ENCODE data around the gene RRM2.
A peak's percentile ranks its signal among the peaks of the same experiment; 100 is the strongest.
"Not testable (repeated sequence)": the region's sequence is repeated elsewhere in the genome, so short reads cannot be mapped to it uniquely, and the experiment has no call there.

Gene RRM2

DNA sequence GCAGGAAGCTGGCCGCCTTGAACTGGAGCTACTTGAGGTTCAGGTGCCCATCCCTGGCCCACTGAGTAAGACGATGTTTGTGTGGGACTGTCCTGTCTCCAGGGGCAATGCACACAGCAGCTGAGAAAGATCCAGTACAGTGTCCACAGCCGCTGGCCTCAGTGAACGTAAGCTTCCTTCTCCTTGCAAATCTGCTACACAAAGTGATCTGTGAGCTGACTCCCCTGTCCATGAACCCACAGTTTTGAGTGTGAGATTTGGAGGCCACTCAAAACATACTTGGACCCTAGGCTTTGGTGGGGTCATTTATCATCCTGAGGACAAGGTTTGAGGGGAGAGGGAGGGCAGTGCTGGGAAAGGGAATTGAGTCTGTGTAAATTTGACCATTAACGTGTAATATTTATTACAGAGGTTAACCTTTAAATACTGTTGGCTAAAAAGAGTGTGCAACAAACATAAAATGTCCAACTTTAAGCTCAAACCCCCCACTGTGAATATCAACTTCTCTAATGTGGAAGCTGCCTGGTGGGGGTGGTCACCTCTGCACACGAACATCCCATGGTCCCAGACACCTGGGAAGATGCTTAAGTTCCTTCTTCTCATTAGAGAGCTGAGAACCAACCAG is 37.4 kb upstream of the RRM2 start:
- Mint-ChIP-seq H3K4me3 (no peak overlapping the region), H3K27me3 (peaks cover 91% of the 10 kb centered on the region)

DNA sequence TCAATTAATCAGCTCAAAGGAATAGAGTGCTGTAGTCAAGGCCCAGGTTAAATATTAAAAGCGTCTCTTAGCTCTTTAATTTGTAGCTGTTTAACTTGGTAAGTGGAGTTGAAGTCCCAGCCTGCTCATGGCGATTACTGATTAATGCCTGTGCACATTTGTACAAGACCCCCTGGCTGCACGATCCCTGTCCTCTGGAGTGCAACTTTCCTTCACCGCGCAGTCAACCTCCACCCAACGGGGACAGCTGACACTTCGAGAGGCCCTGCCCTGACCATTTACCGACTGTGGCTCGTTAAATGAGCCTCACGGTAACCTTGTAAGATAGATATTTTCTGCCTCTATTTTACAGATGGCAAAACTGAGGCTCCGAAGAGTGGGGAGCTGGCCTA is 36.9 kb upstream of the RRM2 start:
- no peak for ATAC-seq
- Mint-ChIP-seq H3K27me3 (peaks cover 96% of the 10 kb centered on the region), H3K4me1 (peaks cover 26% of the 10 kb centered on the region), H3K4me3 (no peak overlapping the region), H3K9me3 (no peaks in the 10 kb centered on the region), H3K27ac (no peak overlapping the region)
- DNase-seq = no peak

More for the DNA sequence above, 37.4 kb upstream of the RRM2 start:
- DNase-seq (no peak), ATAC-seq (no peak)
- H3K4me1 Mint-ChIP-seq = peaks cover 26% of the 10 kb centered on the region
- no peak overlapping the region for H3K27ac Mint-ChIP-seq
- H3K9me3 Mint-ChIP-seq = no peaks in the 10 kb centered on the region

DNA sequence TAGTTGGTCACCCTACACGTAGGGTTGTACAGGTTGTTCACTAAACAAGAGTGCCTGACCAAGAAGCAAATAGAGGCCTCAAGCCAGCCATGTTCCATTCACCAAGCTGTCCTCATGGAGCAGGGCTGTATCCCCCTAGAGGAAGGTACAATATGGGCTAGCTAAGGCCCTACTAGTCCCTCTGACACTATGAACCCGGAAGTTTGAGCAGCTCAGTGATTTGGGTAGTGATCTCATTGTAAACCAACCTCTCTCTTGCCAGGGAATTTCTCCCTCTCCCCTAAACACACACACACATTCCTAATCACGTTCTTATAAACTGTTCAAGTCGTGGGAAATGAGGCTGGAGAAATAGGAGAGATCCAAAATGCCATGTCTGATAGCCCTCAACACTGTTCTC is 35.6 kb upstream of the RRM2 start:
- no peak for ATAC-seq
- no peak for DNase-seq
- H3K27me3 Mint-ChIP-seq = peaks cover 98% of the 10 kb centered on the region
- H3K27ac Mint-ChIP-seq = no peak overlapping the region
- peaks cover 23% of the 10 kb centered on the region for H3K4me1 Mint-ChIP-seq
- H3K4me3 Mint-ChIP-seq = no peak overlapping the region
- no peaks in the 10 kb centered on the region for H3K9me3 Mint-ChIP-seq

DNA sequence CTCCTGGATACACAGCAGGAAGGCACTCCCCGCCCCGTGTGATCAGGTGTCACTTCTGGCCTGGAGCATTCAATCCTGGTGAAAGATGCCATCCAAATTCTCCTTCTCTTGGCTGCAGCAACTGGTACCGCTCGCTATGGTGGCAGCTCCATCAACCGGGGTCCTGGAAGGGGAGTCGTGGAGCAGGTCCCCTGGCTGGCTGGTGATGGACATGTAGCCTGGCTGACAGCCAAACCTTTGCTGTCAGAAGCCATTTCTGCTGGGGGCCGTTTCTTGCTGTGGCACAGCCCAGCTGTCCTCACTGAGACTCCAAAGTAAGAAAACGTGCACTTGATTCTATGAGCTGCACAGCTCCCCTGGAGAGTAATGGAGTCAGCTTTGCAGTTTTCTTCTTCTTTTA is 35.2 kb upstream of the RRM2 start:
- DNase-seq (no peak), ATAC-seq (no peak)
- no peaks in the 10 kb centered on the region for H3K9me3 Mint-ChIP-seq
- peaks cover 22% of the 10 kb centered on the region for H3K4me1 Mint-ChIP-seq
- H3K27me3 Mint-ChIP-seq = peaks cover 98% of the 10 kb centered on the region
- H3K4me3 Mint-ChIP-seq = no peak overlapping the region
- no peak overlapping the region for H3K27ac Mint-ChIP-seq

DNA sequence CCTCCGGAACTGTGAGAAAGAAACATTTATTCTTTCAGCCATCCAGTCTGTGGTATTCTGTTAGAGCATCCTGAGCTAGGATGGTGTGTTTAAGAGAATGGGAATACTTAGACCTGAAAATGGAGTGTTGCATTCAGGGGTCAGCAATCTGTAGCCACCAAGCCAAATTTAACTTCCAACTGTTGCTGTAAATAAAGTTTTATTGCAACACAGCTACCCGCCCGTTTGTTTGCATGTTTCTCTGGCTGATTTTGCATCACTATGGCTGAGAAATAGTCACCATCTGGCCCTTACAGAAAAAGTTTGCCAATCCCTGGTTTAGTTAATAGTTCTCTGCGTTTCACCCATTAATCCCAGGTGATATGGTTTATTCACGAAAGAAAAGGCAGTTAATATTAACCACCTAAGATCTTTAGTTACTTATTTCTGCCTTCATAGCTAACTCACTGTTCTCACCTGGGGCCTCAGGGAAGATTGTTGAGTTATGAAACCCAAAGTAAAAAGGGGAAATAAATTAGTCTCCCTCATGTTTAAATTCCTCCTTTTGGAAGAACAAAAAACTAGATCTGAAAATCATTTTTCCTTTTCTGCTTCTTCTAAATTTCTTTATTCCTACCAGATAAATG is 32.9 kb upstream of the RRM2 start:
- H3K9me3 Mint-ChIP-seq = no peaks in the 10 kb centered on the region
- no peak overlapping the region for H3K27ac Mint-ChIP-seq
- H3K4me1 Mint-ChIP-seq = peaks cover 13% of the 10 kb centered on the region
- DNase-seq (no peak), ATAC-seq (no peak)
- H3K27me3 Mint-ChIP-seq = peaks cover 98% of the 10 kb centered on the region
- no peak overlapping the region for H3K4me3 Mint-ChIP-seq

DNA sequence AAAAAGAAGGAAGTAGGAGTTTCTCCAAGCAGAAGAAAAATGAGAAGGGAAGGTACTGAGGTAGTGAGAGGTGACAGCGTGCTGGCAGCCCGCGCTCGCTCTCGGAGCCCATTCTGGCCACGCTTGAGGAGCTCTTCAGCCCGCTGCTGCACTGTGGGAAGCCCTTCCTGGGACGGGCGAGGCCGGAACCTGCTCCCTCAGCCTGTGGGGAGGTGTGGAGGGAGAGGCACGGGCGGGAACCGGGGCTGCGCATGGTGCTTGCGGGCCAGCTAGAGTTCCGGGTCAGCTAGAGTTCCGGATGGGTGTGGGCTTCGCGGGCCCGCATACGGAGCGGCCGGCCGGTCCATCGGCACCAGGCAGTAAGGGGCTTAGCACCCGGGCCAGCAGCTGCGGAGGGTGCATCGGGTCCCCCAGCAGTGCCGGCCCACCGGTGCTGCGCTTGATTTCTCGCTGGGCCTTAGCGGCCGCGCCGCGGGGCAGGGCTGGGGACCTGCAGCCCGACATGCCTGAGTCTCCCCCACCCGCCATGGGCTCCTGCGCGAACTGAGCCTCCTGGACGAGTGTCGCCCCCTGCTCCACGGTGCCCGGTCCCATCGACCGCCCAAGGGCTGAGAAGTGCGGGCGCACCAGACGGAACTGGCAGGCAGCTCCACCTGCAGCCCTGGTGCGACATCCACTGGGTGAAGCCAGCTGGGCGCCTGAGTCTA is 31.2 kb upstream of the RRM2 start:
- ATAC-seq = peak; percentile 63
- H3K4me1 Mint-ChIP-seq = peaks cover 13% of the 10 kb centered on the region
- H3K27ac Mint-ChIP-seq = no peak overlapping the region
- H3K4me3 Mint-ChIP-seq = peak overlapping the region; percentile 55 to 85
- H3K27me3 Mint-ChIP-seq = peaks cover 98% of the 10 kb centered on the region
- peak; percentile 24 to 37 for DNase-seq
- no peaks in the 10 kb centered on the region for H3K9me3 Mint-ChIP-seq

DNA sequence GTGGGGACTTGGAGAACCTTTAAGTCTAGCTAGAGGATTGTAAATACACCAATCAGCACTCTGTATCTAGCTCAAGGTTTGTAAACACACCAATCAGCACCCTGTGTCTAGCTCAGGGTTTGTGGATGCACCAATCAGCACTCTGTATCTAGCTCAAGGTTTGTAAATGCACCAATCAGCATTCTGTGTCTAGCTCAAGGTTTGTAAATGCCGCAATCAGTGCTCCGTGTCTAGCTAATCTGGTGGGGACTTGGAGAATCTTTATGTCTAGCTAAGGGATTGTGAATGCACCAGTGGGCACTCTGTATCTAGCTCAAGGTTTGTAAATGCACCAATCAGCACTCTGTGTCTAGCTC is 30.7 kb upstream of the RRM2 start:
- Mint-ChIP-seq H3K4me3 (peak overlapping the region; percentile 32 to 52), H3K27me3 (peaks cover 98% of the 10 kb centered on the region), H3K4me1 (peaks cover 13% of the 10 kb centered on the region)
- H3K27ac Mint-ChIP-seq, H3K9me3 Mint-ChIP-seq, DNase-seq, ATAC-seq: not testable (repeated sequence)

DNA sequence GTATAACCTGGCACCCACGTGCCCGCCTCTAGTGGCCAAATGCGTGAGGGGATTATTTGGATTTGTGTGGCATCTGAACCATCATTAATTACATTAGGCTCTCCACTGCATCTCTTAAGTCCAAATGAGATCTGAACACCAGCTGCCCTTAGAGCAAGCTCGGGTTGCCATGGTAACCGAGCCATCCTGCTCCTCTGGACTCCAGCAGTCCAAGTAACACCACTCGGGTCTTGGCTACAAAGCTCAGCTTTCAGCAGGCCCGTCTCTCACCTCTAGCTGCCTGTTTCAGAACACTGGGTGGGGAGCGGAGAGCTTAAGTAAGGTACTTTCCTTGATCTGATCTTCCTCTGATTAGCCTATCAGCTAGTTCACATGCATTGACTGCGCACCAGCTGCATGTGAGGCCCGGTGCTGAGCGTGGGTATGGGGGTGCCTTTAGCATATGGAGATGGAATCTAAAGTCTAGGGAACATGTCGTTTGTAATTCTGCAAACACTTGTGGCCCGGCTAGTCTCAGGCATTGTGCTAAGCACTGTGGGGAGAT is 28.2 kb upstream of the RRM2 start:
- Mint-ChIP-seq H3K27ac (no peak overlapping the region), H3K4me1 (peaks cover 19% of the 10 kb centered on the region), H3K4me3 (no peak overlapping the region), H3K27me3 (peaks cover 91% of the 10 kb centered on the region), H3K9me3 (no peaks in the 10 kb centered on the region)
- ATAC-seq (no peak), DNase-seq (no peak)

DNA sequence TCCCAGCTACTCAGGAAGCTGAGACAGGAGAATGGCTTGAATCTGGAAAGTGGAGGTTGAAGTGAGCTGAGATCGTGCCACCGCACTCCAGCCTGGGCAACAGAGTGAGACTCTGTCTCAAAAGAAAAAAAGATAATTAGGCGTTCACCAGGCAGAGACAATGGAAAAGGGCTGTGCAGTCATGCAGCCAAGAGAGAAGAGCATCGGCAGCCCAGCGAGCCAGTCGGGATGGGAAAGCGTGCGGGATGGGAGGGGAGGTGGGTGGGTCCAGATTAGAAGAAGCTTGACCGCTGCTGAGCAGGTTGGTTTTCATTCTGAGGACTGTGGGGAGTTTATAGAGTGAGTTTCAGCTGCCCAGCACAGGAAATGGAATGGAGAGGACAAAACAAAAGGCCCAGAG is 27.4 kb upstream of the RRM2 start:
- H3K4me3 Mint-ChIP-seq = no peak overlapping the region
- DNase-seq = no peak
- H3K4me1 Mint-ChIP-seq = peaks cover 19% of the 10 kb centered on the region
- H3K27ac Mint-ChIP-seq = no peak overlapping the region
- H3K9me3 Mint-ChIP-seq = no peaks in the 10 kb centered on the region
- ATAC-seq = no peak
- H3K27me3 Mint-ChIP-seq = peaks cover 82% of the 10 kb centered on the region

DNA sequence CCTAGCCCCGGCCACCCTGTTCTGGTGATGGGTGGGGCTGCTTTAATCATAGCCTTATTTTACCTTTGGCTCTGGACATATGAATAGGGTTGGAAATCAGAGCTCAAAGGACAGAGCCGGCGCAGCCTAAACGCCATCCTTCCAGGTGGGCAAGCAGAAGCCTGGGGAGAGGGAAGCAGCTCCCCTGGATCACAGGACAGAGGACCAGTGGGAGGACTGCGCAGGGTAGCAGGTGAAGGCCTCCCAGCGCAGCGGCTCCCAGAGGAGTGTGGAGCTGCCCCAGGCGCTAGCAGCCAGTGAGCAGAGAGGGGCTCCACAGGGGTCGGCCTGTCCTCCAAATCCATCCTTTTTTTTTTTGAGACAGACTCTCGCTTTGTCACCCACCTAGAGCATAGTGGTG is 25.9 kb upstream of the RRM2 start:
- no peak overlapping the region for H3K27ac Mint-ChIP-seq
- no peak overlapping the region for H3K4me3 Mint-ChIP-seq
- H3K9me3 Mint-ChIP-seq = no peaks in the 10 kb centered on the region
- peaks cover 76% of the 10 kb centered on the region for H3K27me3 Mint-ChIP-seq
- peaks cover 12% of the 10 kb centered on the region for H3K4me1 Mint-ChIP-seq
- no peak for ATAC-seq
- no peak for DNase-seq

DNA sequence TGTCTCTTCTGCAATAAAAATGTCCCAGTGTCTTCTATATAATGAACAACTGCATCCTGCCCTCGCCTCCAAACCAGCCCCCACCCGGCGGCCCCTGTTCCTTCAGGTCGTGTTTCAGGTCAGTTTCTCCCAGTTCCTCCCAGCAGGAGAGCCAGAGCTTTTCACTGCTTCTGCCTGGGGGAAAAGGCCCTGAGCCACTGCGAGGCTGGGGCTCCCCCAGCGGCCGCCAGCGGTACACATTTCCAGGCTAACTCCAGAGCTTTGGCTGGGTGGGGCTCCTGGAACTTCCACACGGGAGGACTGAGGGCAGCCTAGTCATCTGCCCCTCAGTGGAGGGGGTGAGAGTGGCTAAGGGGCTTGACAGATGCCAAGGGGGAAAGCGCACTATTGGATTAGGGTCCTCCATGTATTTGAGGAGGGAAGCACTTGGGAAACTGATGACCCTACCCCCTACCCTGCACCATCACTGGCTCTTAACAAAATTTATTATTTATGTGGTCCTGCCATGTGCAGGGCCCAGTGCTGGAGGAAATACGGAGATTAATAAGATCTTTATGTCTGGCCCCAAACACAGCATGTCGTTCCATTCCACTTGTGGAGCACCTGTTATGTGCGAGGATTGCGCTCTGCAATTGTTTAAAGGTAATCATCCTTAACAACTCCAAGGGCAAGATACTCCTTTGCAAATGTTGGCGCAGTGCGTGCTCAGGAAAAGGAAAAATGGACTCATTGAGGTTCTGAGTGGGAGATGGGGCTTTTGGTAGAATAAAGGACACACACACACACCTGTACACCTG is 25.0 kb upstream of the RRM2 start:
- peak; percentile 70 for ATAC-seq
- H3K27ac Mint-ChIP-seq = no peak overlapping the region
- no peak for DNase-seq
- H3K9me3 Mint-ChIP-seq = no peaks in the 10 kb centered on the region
- peaks cover 71% of the 10 kb centered on the region for H3K27me3 Mint-ChIP-seq
- H3K4me1 Mint-ChIP-seq = peaks cover 9% of the 10 kb centered on the region
- H3K4me3 Mint-ChIP-seq = no peak overlapping the region

DNA sequence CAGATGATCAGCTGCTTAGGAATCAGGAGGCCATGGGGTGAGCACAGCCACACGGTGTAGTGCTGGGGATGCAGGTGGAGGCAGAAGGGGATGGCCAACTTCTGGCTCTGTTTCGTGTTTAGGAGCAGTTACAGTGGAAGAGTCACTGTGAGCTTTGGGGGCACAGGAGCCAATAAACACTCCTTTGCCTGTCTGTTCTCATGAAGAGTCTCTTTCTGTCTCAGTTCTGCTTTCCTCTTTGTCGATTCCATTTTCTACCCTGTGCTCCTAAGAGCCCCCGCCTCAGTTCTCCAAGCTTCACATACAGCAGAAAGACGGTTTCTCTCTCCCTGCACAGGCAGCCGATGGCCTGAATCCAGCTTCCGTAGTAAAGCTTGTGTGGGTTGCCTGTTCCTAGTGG is 21.0 kb upstream of the RRM2 start:
- DNase-seq = no peak
- Mint-ChIP-seq H3K27me3 (peaks cover 32% of the 10 kb centered on the region), H3K4me1 (peaks cover 7% of the 10 kb centered on the region), H3K9me3 (peaks cover 0 to under 1% of the 10 kb centered on the region in 2 donors), H3K4me3 (no peak overlapping the region), H3K27ac (no peak overlapping the region)
- no peak for ATAC-seq

DNA sequence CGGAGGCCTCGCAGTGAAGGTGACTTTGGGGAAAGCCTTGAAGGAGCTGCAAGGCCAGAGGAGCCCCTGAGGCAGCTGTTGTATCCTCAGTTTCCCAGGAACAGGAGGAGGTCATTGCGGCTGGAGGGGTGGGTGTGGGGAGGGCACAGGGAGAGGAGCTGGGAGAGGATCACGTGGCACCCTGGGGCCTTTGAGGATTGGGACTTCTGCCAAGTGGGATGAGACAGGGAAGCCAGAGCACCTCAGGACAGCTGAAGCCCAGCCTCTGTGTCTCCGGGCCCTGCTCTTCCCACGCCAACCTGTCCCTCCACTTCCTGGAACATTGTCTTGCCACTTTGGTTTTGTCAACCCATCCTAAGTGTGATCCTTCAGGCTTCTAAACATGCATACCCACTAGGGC is 19.4 kb upstream of the RRM2 start:
- ATAC-seq (no peak), DNase-seq (no peak)
- H3K27ac Mint-ChIP-seq = no peak overlapping the region
- H3K9me3 Mint-ChIP-seq = peaks cover 0 to 9% of the 10 kb centered on the region in 2 donors
- H3K27me3 Mint-ChIP-seq = peaks cover 15% of the 10 kb centered on the region
- H3K4me3 Mint-ChIP-seq = no peak overlapping the region
- no peaks in the 10 kb centered on the region for H3K4me1 Mint-ChIP-seq

DNA sequence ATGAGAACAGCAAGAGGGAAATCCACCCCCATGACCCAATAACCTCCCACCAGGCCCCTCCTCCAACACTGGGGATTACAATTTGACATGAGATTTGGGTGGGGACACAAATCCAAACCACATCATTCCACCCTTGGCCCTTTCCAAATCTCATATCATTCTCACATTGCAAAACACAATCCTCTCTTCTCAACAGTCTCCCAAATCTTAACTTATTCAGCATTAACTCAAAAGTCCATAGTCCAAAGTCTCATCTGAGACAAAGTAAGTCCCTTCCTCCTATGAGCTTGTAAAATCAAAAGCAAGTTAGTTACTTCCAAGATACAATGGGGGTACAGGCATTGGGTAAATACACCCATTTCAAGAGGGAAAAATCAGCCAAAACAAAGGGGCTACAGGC is 17.6 kb upstream of the RRM2 start:
- H3K27ac Mint-ChIP-seq, H3K4me3 Mint-ChIP-seq, DNase-seq, H3K9me3 Mint-ChIP-seq, H3K4me1 Mint-ChIP-seq, ATAC-seq: not testable (repeated sequence)
- peaks cover 13% of the 10 kb centered on the region for H3K27me3 Mint-ChIP-seq

DNA sequence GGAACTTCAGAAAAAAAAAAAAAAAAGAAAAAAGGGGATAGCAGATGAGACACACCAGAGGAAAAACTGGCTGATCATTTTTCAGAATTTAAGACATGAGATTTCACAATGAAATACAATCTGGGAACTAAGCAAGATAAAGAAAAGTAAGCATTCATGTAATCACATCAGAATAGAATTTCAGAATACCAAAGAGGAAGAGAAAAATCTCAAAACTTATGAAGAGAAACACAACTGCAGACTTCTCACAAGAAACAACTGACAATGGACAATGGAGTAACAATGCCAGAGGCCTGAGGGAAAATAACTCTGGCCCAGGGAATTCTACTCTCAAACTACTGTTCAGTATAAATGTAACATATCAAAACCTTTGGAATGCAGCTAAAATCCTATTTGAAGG is 13.2 kb upstream of the RRM2 start:
- no peak for ATAC-seq
- Mint-ChIP-seq H3K27ac (peak overlapping the region in 1 of 2 donors; percentile 40), H3K9me3 (peaks cover 0 to 9% of the 10 kb centered on the region in 2 donors), H3K27me3 (no peaks in the 10 kb centered on the region), H3K4me3 (no peak overlapping the region), H3K4me1 (no peaks in the 10 kb centered on the region)
- no peak for DNase-seq

DNA sequence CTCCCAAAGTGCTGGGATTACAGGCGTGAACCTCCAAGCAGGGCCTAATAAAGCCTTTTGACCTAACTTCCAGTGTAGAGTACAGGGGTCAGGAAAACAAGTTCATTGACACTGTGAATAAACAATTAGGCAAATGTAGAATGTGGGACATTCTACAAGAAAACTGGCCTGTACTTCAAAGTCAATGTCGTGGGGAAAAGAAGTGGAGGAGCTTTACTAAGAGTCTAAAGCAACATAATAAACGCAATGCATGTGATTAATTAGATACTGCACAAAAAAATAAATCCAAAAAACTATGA is 3.6 kb upstream of the RRM2 start:
- peaks cover 43% of the 10 kb centered on the region for H3K4me1 Mint-ChIP-seq
- DNase-seq (no peak), ATAC-seq (no peak)
- no peaks in the 10 kb centered on the region for H3K27me3 Mint-ChIP-seq
- H3K4me3 Mint-ChIP-seq = no peak overlapping the region
- H3K9me3 Mint-ChIP-seq = no peaks in the 10 kb centered on the region
- no peak overlapping the region for H3K27ac Mint-ChIP-seq
